ENCODE data around the gene ORM2. TPM values are rescaled to one million over a fixed set of nuclear protein-coding genes. Genes with fewer than 3 reads are reported as not detected.

Gene ORM2
- total and polyA plus RNA-seq, 2 of the 8 experiments (the other 6 are each of a cell fraction or from before 2014, with no cell fraction given) = 1.3 TPM; not detected in 1

GRCh38 chr9:114371973-114372917, 42.6 kb downstream of the ORM2 start (continued):
- TF ChIP-seq CHD2 (IDR thresholded peaks at IDR 0.05; ENCODE audit: low read length) (no peak), ATF2 (IDR thresholded peaks at IDR 0.05; ENCODE audit: low read length) (no peak), YY1 (IDR thresholded peaks at IDR 0.05; ENCODE audit: low read depth, low read length) (no peak), RNF2 (IDR thresholded peaks at IDR 0.05; ENCODE audit: borderline replicate concordance, low read depth, low read length, missing control alignments, poor library complexity, severe bottlenecking) (no peak)
